GM12874 (cell line): Measurements from ENCODE around the gene NEMP2.

ENCODE experiments used
- CTCF ChIP-seq: IDR thresholded peaks from 2 replicates; pipeline ENCODE4 v1.5.1; 2011; ENCODE audit warnings: low read depth, mild to moderate bottlenecking, control low read depth, low read length, moderate library complexity; ENCODE audit not compliant: insufficient read depth

NEMP2 gene

GRCh38 chr2:190507135-190507534 is 27.4 kb downstream of the NEMP2 start:
- no peak for TF ChIP-seq CTCF

- TF ChIP-seq CTCF, result no peak
Measured at GRCh38 chr2:190506666-190507065, 27.9 kb downstream of the NEMP2 start.

GRCh38 chr2:190505696-190506095 is 28.8 kb downstream of the NEMP2 start:
- TF ChIP-seq CTCF, result no peak

- TF ChIP-seq CTCF, result no peak
Measured at GRCh38 chr2:190504912-190505311, 29.6 kb downstream of the NEMP2 start.

GRCh38 chr2:190503088-190503487 is 31.4 kb downstream of the NEMP2 start:
- TF ChIP-seq CTCF, result no peak

- TF ChIP-seq CTCF, result no peak
Measured at GRCh38 chr2:190501702-190502407, 32.7 kb downstream of the NEMP2 start.

- no peak for TF ChIP-seq CTCF
Measured at GRCh38 chr2:190501231-190501630, 33.3 kb downstream of the NEMP2 start.
